Hepatocyte (in vitro differentiated cells): Measurements from ENCODE around the gene GFER. TPM values are rescaled to one million over a fixed set of nuclear protein-coding genes. Genes with fewer than 3 reads are reported as not detected.

Experiments
- DNase-seq: peaks from one replicate; pipeline ENCODE4 v3.0.0-alpha.2; 2016; ENCODE audit warnings: low spot score
- H2AFZ ChIP-seq: fragments of 200-600 bp; sonication (generic); 2 replicates; pipeline ENCODE4 v1.6.0; 2016; ENCODE audit warnings: antibody characterized with exemption, mild to moderate bottlenecking
- H3K27ac ChIP-seq: fragments of 200-600 bp; sonication (generic); 2 replicates; pipeline ENCODE4 v1.5.1; 2016; ENCODE audit warnings: mild to moderate bottlenecking
- H3K27me3 ChIP-seq: fragments of 200-600 bp; sonication (generic); 2 replicates; pipeline ENCODE4 v1.6.1; 2016
- H3K36me3 ChIP-seq: fragments of 200-600 bp; sonication (generic); replicated peaks from 2 replicates; pipeline ENCODE4 v1.5.1; 2016; ENCODE audit warnings: low read depth; ENCODE audit not compliant: insufficient read depth
- H3K4me1 ChIP-seq: fragments of 200-600 bp; sonication (generic); 2 replicates; pipeline ENCODE4 v1.5.1; 2016; ENCODE audit warnings: mild to moderate bottlenecking, moderate library complexity; ENCODE audit not compliant: insufficient read depth
- H3K4me2 ChIP-seq: fragments of 200-600 bp; sonication (generic); 2 replicates; pipeline ENCODE4 v1.6.0; 2016
- H3K4me3 ChIP-seq: fragments of 200-600 bp; sonication (generic); 2 replicates; pipeline ENCODE4 v1.5.1; 2016; ENCODE audit warnings: mild to moderate bottlenecking
- H3K79me2 ChIP-seq: fragments of 200-600 bp; sonication (generic); 2 replicates; pipeline ENCODE4 v1.6.0; 2017; ENCODE audit warnings: mild to moderate bottlenecking
- H3K9me2 ChIP-seq: fragments of 200-600 bp; sonication (generic); replicated peaks from 2 replicates; pipeline ENCODE4 v1.6.0; 2017; ENCODE audit warnings: mild to moderate bottlenecking; ENCODE audit not compliant: insufficient read depth
- H3K9me3 ChIP-seq: fragments of 200-600 bp; sonication (generic); 2 replicates; pipeline ENCODE4 v1.5.1; 2016; ENCODE audit warnings: low read depth, mild to moderate bottlenecking
- H4K20me1 ChIP-seq: fragments of 200-600 bp; sonication (generic); 2 replicates; pipeline ENCODE4 v1.6.0; 2016; ENCODE audit warnings: mild to moderate bottlenecking; ENCODE audit not compliant: insufficient read depth, poor library complexity, severe bottlenecking
- EZH2 ChIP-seq: fragments of 200-600 bp; sonication (generic); IDR thresholded peaks from 2 replicates; pipeline ENCODE4 v1.6.1; 2016; ENCODE audit warnings: antibody characterized with exemption, mild to moderate bottlenecking, borderline replicate concordance
- EZH2phosphoT487 ChIP-seq: fragments of 200-600 bp; sonication (generic); IDR thresholded peaks from one replicate; pipeline ENCODE4 v1.6.1; 2018; ENCODE audit warnings: antibody characterized with exemption, mild to moderate bottlenecking, low read depth, moderate library complexity; ENCODE audit not compliant: unreplicated experiment, severe bottlenecking
- WGBS: methylation state at CpG from one replicate; pipeline ENCODE4 v1.1.6; 2016; ENCODE audit warnings: low lambda C conversion rate; ENCODE audit errors: missing lambda C conversion rate; 5-methylcytosine and 5-hydroxymethylcytosine counted together
- polyA plus RNA-seq: library from polyadenylated mRNA; unstranded; fragments of >200 nt; fragmentation: Nextera tagmentation; extraction: Ambion mirVana; gene quantifications from 2 replicates; pipeline ENCODE4 v1.2.1, GENCODE V29; 2016
- total RNA-seq: library from RNA; depleted of rRNA; stranded (reverse); fragments of >200 nt; gene quantifications from 2 replicates; pipeline ENCODE4 v1.2.3, GENCODE V29; 2014
- TF ChIP-seq, protein P1 (sequence below): fragments of 200-600 bp; sonication (generic); IDR thresholded peaks from 2 replicates; pipeline ENCODE4 v1.5.1; 2016; ENCODE audit warnings: antibody characterized with exemption, mild to moderate bottlenecking; ENCODE audit not compliant: poor library complexity

Gene GFER
- total and polyA plus RNA-seq, 2 experiments from 2014 or later: 34.9 to 44.0 TPM

DNA sequence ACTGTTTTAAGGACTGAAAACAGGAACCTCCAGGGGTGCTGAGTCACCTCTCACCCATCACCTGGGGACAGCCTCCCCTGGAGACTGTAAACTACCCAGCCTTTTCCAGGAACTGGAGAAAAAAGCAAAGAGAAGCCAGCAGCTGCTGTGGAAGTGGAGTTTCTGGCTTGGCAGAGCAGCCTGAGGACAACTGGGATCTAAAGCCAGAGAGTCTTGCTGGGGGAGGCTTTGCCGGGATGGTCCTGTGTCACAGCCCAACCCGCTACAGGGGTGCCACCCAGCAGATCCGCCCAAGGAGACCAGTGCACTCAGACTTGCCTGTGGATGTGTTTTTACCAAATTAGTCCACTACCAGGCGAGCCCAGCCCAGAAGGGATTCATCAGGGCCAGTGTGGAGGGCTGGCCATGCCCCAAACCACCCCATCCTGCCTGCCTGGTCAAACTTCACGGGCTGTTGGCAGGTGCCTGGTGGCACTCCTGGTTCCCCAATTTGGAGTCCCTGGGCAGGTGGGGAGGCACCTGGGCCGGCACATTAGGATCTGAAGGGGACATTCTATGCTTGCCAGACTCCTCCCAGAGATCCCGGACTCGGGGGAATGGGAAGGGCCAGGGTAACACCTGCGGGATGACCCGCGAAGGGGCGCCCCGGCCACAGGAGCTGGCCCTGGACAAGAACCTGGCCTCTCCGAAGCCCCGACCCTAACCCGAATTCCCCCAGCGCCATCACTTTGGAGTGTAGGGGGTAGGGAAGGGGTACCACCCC lies 41.8 kb upstream of the GFER start:
- Histone ChIP-seq H3K27ac (peak overlapping the region; percentile 70), H3K4me1 (peaks cover 24% of the 10 kb centered on the region)
- TF ChIP-seq, protein P1, sequence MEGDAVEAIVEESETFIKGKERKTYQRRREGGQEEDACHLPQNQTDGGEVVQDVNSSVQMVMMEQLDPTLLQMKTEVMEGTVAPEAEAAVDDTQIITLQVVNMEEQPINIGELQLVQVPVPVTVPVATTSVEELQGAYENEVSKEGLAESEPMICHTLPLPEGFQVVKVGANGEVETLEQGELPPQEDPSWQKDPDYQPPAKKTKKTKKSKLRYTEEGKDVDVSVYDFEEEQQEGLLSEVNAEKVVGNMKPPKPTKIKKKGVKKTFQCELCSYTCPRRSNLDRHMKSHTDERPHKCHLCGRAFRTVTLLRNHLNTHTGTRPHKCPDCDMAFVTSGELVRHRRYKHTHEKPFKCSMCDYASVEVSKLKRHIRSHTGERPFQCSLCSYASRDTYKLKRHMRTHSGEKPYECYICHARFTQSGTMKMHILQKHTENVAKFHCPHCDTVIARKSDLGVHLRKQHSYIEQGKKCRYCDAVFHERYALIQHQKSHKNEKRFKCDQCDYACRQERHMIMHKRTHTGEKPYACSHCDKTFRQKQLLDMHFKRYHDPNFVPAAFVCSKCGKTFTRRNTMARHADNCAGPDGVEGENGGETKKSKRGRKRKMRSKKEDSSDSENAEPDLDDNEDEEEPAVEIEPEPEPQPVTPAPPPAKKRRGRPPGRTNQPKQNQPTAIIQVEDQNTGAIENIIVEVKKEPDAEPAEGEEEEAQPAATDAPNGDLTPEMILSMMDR: no peak
- TF ChIP-seq EZH2 (no peak), EZH2phosphoT487 (no peak)

GRCh38 chr16:1942810-1943726 lies 40.9 kb upstream of the GFER start, which contains the start of gene MSRB1:
Gene MSRB1, minus strand, starts transcription at chr16:1943199. Its CDS starts 43 bp downstream, at chr16:1943156.
- peaks cover 24% of the 10 kb centered on the region for H3K4me1 ChIP-seq
- TF ChIP-seq EZH2phosphoT487: no peak
- TF ChIP-seq, protein P1: no peak
- no peak for TF ChIP-seq EZH2
- H3K4me2 ChIP-seq: peak within 1 kb of the TSS; percentile 87
- peak within 1 kb of the TSS; percentile 70 for H3K27ac ChIP-seq
- H3K36me3 ChIP-seq: no peaks in the 10 kb centered on the region
- peak within 1 kb of the TSS; percentile 77 for H2AFZ ChIP-seq
- H4K20me1 ChIP-seq: no peaks in the 10 kb centered on the region
- H3K27me3 ChIP-seq: no peaks in the 10 kb centered on the region
- H3K9me2 ChIP-seq: no peaks in the 10 kb centered on the region
- H3K9me3 ChIP-seq: no peaks in the 10 kb centered on the region
- WGBS: 5% methylated on average over 48 of the region's 77 CpGs
- peaks cover 10% of the 10 kb centered on the region for H3K79me2 ChIP-seq
- H3K4me3 ChIP-seq: peak within 1 kb of the TSS; percentile 70
- peak; percentile 100 for DNase-seq

More for the DNA sequence above, 41.8 kb upstream of the GFER start:
- Histone ChIP-seq H3K4me3 (peak overlapping the region; percentile 70), H3K9me3 (no peaks in the 10 kb centered on the region), H3K27me3 (no peaks in the 10 kb centered on the region), H4K20me1 (no peaks in the 10 kb centered on the region), H2AFZ (peak overlapping the region; percentile 64), H3K79me2 (peaks cover 10% of the 10 kb centered on the region), H3K9me2 (no peaks in the 10 kb centered on the region), H3K36me3 (no peaks in the 10 kb centered on the region), H3K4me2 (peak overlapping the region; percentile 87)
- 38% methylated on average over 16 of the region's 17 CpGs for WGBS
- DNase-seq: no peak

DNA sequence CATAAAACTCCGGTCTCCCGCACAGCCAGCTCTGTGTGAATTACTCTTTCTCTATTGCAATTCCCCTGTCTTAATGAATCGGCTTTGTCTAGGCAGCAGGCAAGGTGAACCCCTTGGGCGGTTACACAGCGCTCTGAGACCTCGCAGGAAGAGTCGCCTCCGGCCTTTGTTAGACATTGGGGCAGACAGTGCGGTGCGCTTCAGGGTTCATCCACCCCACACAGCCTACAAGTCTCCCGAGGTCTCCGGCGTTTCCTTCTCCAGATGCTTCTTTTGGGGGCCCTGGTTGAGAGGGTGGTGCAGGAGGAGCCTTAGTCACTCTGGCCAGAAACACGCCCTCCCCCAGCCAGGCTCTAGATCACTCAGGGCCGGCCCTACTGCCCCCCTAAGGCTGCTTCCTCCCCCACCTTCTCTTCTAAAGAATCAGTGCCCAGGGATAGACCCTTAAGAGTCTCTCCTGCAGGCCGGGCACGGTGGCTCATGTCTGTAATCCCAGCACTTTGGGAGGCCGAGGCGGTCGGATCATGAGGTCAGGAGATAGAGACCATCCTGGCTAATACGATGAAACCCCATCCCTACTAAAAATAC lies 39.3 kb upstream of the GFER start:
- no peaks in the 10 kb centered on the region for H4K20me1 ChIP-seq
- 91% methylated on average over 21 of the region's 21 CpGs for WGBS

More for the DNA sequence above, 39.3 kb upstream of the GFER start:
- H3K27ac ChIP-seq: no peak overlapping the region
- peaks cover 10% of the 10 kb centered on the region for H3K79me2 ChIP-seq
- no peaks in the 10 kb centered on the region for H3K9me2 ChIP-seq
- H3K9me3 ChIP-seq: no peaks in the 10 kb centered on the region
- no peaks in the 10 kb centered on the region for H3K36me3 ChIP-seq
- H3K4me1 ChIP-seq: peaks cover 19% of the 10 kb centered on the region
- H2AFZ ChIP-seq: no peak overlapping the region
- no peak overlapping the region for H3K4me2 ChIP-seq
- TF ChIP-seq EZH2 (no peak), EZH2phosphoT487 (no peak)
- TF ChIP-seq, protein P1: no peak
- no peaks in the 10 kb centered on the region for H3K27me3 ChIP-seq
- no peak for DNase-seq
- no peak overlapping the region for H3K4me3 ChIP-seq
